ENCODE results near the gene FOXI2. TPM values are rescaled to one million over a fixed set of nuclear protein-coding genes. Genes with fewer than 3 reads are reported as not detected.

The FOXI2 gene
- total and polyA plus RNA-seq, 7 donors, result 0.03 TPM; not detected in 6

DNA sequence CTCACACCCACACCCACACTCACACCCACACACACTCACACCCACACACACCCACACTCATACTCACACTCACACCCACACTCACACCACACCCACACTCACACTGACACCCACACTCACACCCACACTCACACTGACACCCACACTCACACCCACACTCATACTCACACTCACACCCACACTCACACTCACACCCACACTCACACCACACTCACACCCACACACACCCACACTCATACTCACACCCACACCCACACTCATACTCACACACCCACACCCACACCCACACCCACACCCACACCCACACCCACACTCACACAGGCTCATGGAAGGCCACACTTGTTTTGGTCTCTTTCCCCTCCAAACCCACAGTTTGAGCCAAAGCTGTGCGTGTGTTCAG, 2.9 kb downstream of the FOXI2 start:
- ATAC-seq, result no peak

DNA sequence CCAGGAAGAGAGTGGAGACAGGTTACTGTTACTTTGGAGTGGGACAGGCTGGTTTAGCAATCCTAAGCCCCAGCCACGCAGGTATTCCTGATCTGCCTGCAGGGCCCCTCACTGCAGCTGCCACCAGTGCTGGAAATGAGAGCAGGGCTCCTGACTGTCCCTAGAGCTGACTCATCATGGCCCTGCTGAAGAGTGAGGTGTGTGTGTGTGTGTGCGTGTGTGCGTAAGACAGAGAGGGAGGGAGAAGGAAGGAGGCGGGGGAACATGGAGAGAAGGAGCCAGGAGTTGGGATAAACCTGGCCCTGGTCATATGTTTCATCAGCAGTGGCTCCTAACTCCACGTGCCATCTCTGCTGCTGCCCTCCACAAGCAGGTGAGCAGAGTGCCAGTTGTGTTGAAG, 3.6 kb downstream of the FOXI2 start:
- Histone ChIP-seq H3K27ac (no peak overlapping the region), H3K36me3 (ENCODE audit: insufficient read depth in 1 of 2, low read depth in 1 of 2) (no peaks in the 10 kb centered on the region), H3K27me3 (ENCODE audit: insufficient read depth in 3 of 3, low read length in 2 of 3) (peaks cover 0 to 38% (median 12%) of the 10 kb centered on the region in 3 donors), H3K4me1 (no peaks in the 10 kb centered on the region), H3K9me3 (no peaks in the 10 kb centered on the region), H3K4me3 (no peak overlapping the region)
- WGBS, 3 donors, result 77 to 86% (median 82%) methylated on average over 5 of the region's 5 CpGs
- intact Hi-C loops (cut with DNase I), result no loop called here
- no peak for ATAC-seq
- no peak for DNase-seq
- TF ChIP-seq, protein P1, sequence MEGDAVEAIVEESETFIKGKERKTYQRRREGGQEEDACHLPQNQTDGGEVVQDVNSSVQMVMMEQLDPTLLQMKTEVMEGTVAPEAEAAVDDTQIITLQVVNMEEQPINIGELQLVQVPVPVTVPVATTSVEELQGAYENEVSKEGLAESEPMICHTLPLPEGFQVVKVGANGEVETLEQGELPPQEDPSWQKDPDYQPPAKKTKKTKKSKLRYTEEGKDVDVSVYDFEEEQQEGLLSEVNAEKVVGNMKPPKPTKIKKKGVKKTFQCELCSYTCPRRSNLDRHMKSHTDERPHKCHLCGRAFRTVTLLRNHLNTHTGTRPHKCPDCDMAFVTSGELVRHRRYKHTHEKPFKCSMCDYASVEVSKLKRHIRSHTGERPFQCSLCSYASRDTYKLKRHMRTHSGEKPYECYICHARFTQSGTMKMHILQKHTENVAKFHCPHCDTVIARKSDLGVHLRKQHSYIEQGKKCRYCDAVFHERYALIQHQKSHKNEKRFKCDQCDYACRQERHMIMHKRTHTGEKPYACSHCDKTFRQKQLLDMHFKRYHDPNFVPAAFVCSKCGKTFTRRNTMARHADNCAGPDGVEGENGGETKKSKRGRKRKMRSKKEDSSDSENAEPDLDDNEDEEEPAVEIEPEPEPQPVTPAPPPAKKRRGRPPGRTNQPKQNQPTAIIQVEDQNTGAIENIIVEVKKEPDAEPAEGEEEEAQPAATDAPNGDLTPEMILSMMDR (IDR thresholded peaks at IDR 0.05), result no peak

More for the DNA sequence above, 2.9 kb downstream of the FOXI2 start:
- no peak overlapping the region for H3K27ac ChIP-seq
- no peak for DNase-seq
- WGBS, 3 donors, result 57 to 100% (median 86%) methylated on average over 1 of the region's 1 CpG
- TF ChIP-seq, protein P1 (IDR thresholded peaks at IDR 0.05), result no peak
- H3K9me3 ChIP-seq, result no peaks in the 10 kb centered on the region
- no peaks in the 10 kb centered on the region for H3K4me1 ChIP-seq
- intact Hi-C loops (cut with DNase I), result no loop called here
- H3K27me3 ChIP-seq (ENCODE audit: insufficient read depth in 3 of 3, low read length in 2 of 3), result peaks cover 0 to 43% (median 17%) of the 10 kb centered on the region in 3 donors
- H3K36me3 ChIP-seq (ENCODE audit: insufficient read depth in 1 of 2, low read depth in 1 of 2), result no peaks in the 10 kb centered on the region
- no peak overlapping the region for H3K4me3 ChIP-seq

DNA sequence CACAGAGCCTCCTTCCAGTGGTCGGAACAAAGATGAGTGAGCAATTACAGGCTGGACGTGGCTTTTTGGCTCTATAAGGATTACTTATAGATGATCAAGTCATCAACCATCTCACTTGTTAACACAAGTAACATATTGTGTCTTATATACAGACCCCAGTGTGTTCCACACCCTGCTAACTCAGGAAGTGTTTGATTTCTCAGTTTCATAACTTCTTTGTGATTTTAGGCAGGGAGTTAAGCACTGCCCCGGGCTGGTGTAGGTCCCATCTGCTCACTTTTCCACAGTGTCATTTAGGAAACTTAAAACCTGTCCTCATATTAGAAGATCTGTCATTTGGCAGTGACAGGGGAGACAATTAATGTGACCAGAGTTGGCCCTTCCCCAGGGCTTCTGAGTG, 6.2 kb downstream of the FOXI2 start:
- H3K4me1 ChIP-seq, result no peaks in the 10 kb centered on the region
- WGBS, 3 donors, result 60 to 67% (median 61%) methylated on average over 3 of the region's 3 CpGs

DNA sequence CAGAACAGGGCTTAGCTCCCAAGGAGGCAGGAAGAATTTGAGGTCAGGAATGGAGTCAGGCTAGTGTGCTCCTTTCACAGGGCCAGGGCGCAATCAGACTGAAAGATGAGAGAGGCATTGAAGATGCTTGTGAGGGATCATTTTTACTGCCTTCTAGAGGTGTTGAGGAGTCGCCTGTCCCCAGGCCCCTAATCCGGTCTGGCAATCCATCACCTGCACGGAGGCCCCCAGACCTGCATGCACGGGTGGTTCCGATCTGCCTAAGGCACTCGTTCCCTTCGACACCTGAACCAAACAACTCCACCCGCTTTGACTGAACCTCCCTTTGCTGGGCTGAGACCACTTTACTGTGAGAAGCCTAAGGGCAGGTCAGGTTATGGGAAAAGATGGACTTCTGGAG, 8.0 kb downstream of the FOXI2 start:
- Histone ChIP-seq H3K4me3 (no peak overlapping the region), H3K27ac (no peak overlapping the region), H3K36me3 (ENCODE audit: insufficient read depth in 1 of 2, low read depth in 1 of 2) (no peaks in the 10 kb centered on the region), H3K9me3 (no peaks in the 10 kb centered on the region), H3K4me1 (no peaks in the 10 kb centered on the region), H3K27me3 (ENCODE audit: insufficient read depth in 3 of 3, low read length in 2 of 3) (no peaks in the 10 kb centered on the region)
- DNase-seq (no peak), ATAC-seq (no peak)
- intact Hi-C loops (cut with DNase I), result no loop called here
- TF ChIP-seq, protein P1 (IDR thresholded peaks at IDR 0.05), result no peak
- 64 to 66% (median 65%) methylated on average over 9 of the region's 9 CpGs for WGBS, 3 donors

More for the DNA sequence above, 6.2 kb downstream of the FOXI2 start:
- intact Hi-C loops (cut with DNase I), result no loop called here
- Histone ChIP-seq H3K27ac (no peak overlapping the region), H3K36me3 (ENCODE audit: insufficient read depth in 1 of 2, low read depth in 1 of 2) (no peaks in the 10 kb centered on the region), H3K9me3 (no peaks in the 10 kb centered on the region), H3K27me3 (ENCODE audit: insufficient read depth in 3 of 3, low read length in 2 of 3) (peaks cover 0 to 14% (median 3%) of the 10 kb centered on the region in 3 donors), H3K4me3 (no peak overlapping the region)
- no peak for DNase-seq
- TF ChIP-seq, protein P1 (IDR thresholded peaks at IDR 0.05), result no peak
- no peak for ATAC-seq

DNA sequence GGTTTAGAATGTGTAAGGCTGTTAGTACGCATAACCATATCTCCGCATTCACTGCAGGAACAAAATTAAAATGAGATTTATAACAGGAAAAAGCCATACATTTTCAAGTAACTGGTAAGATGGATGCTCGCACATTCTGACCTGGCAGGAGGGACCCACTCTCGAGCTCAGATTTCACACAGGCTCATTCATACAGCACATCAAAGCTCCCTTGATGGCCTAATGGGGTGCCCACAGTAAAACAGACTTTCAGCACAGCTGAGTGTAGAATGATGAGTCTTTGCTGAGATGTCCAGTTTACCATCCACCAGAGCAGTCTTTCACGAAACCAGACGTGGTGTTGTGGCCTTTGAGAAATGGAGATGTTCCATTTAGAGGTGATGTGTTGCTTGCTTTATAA, 8.9 kb downstream of the FOXI2 start:
- no peak overlapping the region for H3K27ac ChIP-seq
- H3K4me1 ChIP-seq, result no peaks in the 10 kb centered on the region
- WGBS, 3 donors, result 60 to 64% (median 63%) methylated on average over 6 of the region's 6 CpGs
- ATAC-seq (no peak), DNase-seq (no peak)
- TF ChIP-seq, protein P1 (IDR thresholded peaks at IDR 0.05), result no peak
- H3K36me3 ChIP-seq (ENCODE audit: insufficient read depth in 1 of 2, low read depth in 1 of 2), result no peaks in the 10 kb centered on the region
- H3K4me3 ChIP-seq, result no peak overlapping the region
- intact Hi-C loops (cut with DNase I), result no loop called here
- no peaks in the 10 kb centered on the region for H3K9me3 ChIP-seq
- H3K27me3 ChIP-seq (ENCODE audit: insufficient read depth in 3 of 3, low read length in 2 of 3), result no peaks in the 10 kb centered on the region

Data from psoas muscle (tissue), 8 donors.